B cell (primary cell): ENCODE data around the gene LTB4R. TPM values are rescaled to one million over a fixed set of nuclear protein-coding genes. Genes with fewer than 3 reads are reported as not detected.

Source experiments
- ATAC-seq: fragments of 200-7000 bp; cut with Tn5 transposase; one replicate; pipeline ENCODE4 v1.10.0; 2021; ENCODE audit warnings: low read depth, mild to moderate bottlenecking, moderate number of reproducible peaks, moderate library complexity
- CTCF ChIA-PET: fragments of 350-600 bp; sonication (Branson Sonifier 250); formaldehyde crosslinking; loops from one replicate; lab custom pipeline; 2021; ENCODE audit warnings: antibody characterized with exemption, inconsistent platforms; lab: Charles Lee
- POLR2A ChIA-PET: fragments of 350-600 bp; sonication (Branson Sonifier 250); formaldehyde crosslinking; loops from one replicate; lab custom pipeline; 2021; ENCODE audit warnings: antibody characterized with exemption; lab: Charles Lee
- DNase-seq: peaks from one replicate; pipeline ENCODE4 v3.0.0; 2013
- H2AFZ ChIP-seq: 2 replicates; pipeline ENCODE4 v1.6.1; 2012; ENCODE audit warnings: mild to moderate bottlenecking, low read depth, low read length; ENCODE audit not compliant: insufficient read depth, poor library complexity, severe bottlenecking
- H3K27ac ChIP-seq, 2 donors: 1 replicate in 1 of 2; 2 replicates in 1 of 2; pipeline ENCODE4 v1.5.1; 2012 to 2013; ENCODE audit warnings: low read length in 2 of 2, mild to moderate bottlenecking in 2 of 2, moderate library complexity in 1 of 2
- H3K27me3 ChIP-seq, 4 experiments: fragments of 200-600 bp in 1 of 4; sonication (generic) in 1 of 4; replicated peaks in 1 of 4; 1 replicate in 2 of 4; 2 replicates in 2 of 4; pipeline versions ENCODE4 v1.6.1 to v1.7.0; 2013 to 2016; ENCODE audit warnings: low read length in 3 of 4, mild to moderate bottlenecking in 2 of 4, mixed read lengths in 1 of 4, moderate library complexity in 1 of 4; ENCODE audit not compliant: insufficient read depth in 4 of 4, control insufficient read depth in 3 of 4; ENCODE audit errors: control extremely low read depth in 1 of 4
- H3K36me3 ChIP-seq, 2 experiments: replicated peaks in 1 of 2; 1 replicate in 1 of 2; 2 replicates in 1 of 2; pipeline versions ENCODE4 v1.6.1 to v1.7.1; 2013; ENCODE audit warnings: low read length in 1 of 2; ENCODE audit not compliant: insufficient read depth in 2 of 2, control insufficient read depth in 1 of 2; ENCODE audit errors: control extremely low read depth in 1 of 2, extremely low read depth in 1 of 2
- H3K4me1 ChIP-seq, 2 donors: fragments of 200-600 bp in 1 of 2; sonication (generic) in 1 of 2; 1 replicate in 1 of 2; 2 replicates in 1 of 2; pipeline versions ENCODE4 v1.5.1 to v1.6.1; 2013 to 2017; ENCODE audit warnings: low read length in 2 of 2; ENCODE audit not compliant: control insufficient read depth in 2 of 2, insufficient read depth in 2 of 2
- H3K4me2 ChIP-seq: replicated peaks from 2 replicates; pipeline ENCODE3; 2012; ENCODE audit warnings: mild to moderate bottlenecking, low read depth, low read length; ENCODE audit not compliant: poor library complexity, severe bottlenecking
- H3K4me3 ChIP-seq, 5 experiments: fragments of 200-600 bp in 1 of 5; sonication (generic) in 1 of 5; 1 replicate in 3 of 5; 2 replicates in 2 of 5; pipeline versions ENCODE4 v1.5.1 to v1.7.0; 2011 to 2016; ENCODE audit warnings: low read length in 4 of 5, mild to moderate bottlenecking in 4 of 5, low read depth in 2 of 5, control low read depth in 1 of 5, moderate library complexity in 1 of 5; ENCODE audit not compliant: insufficient read depth in 1 of 5; ENCODE audit errors: control extremely low read depth in 1 of 5, extremely low read depth in 1 of 5
- H3K79me2 ChIP-seq: fragments of 200-600 bp; sonication (generic); one replicate; pipeline ENCODE4 v1.6.0; 2016; ENCODE audit warnings: low read length; ENCODE audit not compliant: control insufficient read depth, insufficient read depth
- H3K9ac ChIP-seq: fragments of 200-600 bp; sonication (generic); 2 replicates; pipeline ENCODE4 v1.6.1; 2017; ENCODE audit warnings: mild to moderate bottlenecking, low read length, moderate library complexity
- H3K9me3 ChIP-seq, 3 donors: one replicate each; pipeline versions ENCODE4 v1.6.1 to v1.7.1; 2013; ENCODE audit warnings: low read length in 2 of 3; ENCODE audit not compliant: control insufficient read depth in 2 of 3, insufficient read depth in 1 of 3; ENCODE audit errors: control extremely low read depth in 1 of 3
- H4K20me1 ChIP-seq: 2 replicates; pipeline ENCODE4 v1.6.0; 2012; ENCODE audit warnings: mild to moderate bottlenecking, low read length; ENCODE audit not compliant: insufficient read depth, control insufficient read depth, poor library complexity, severe bottlenecking
- H3K27ac Mint-ChIP-seq: one replicate; pipeline ENCODE4 v1.8.0; 2021; ENCODE audit warnings: mixed read lengths
- H3K27me3 Mint-ChIP-seq: one replicate; pipeline ENCODE4 v1.8.0; 2021; ENCODE audit warnings: mixed read lengths
- H3K4me1 Mint-ChIP-seq: one replicate; pipeline ENCODE4 v1.8.0; 2021; ENCODE audit warnings: mixed read lengths
- H3K4me3 Mint-ChIP-seq: one replicate; pipeline ENCODE4 v1.8.0; 2021; ENCODE audit warnings: mixed read lengths
- H3K9me3 Mint-ChIP-seq: one replicate; pipeline ENCODE4 v1.8.0; 2022; ENCODE audit warnings: mixed read lengths; ENCODE audit not compliant: insufficient read depth
- EZH2 ChIP-seq: IDR thresholded peaks from 2 replicates; pipeline ENCODE4 v1.6.1; 2012; ENCODE audit warnings: borderline replicate concordance, low read depth, mild to moderate bottlenecking, moderate library complexity, low read length; ENCODE audit not compliant: insufficient read depth, poor library complexity, severe bottlenecking
- WGBS: methylation state at CpG from one replicate; pipeline ENCODE4 v1.1.5; 2013; ENCODE audit warnings: missing lambda C conversion rate; ENCODE audit not compliant: insufficient coverage; 5-methylcytosine and 5-hydroxymethylcytosine counted together
- intact Hi-C: fragments of 100-400 bp; cut with micrococcal nuclease; formaldehyde crosslinking; loops from one replicate; pipeline ENCODE4 v1.10.0; 2022
- polyA plus RNA-seq: library from polyadenylated mRNA; depleted of rRNA; stranded (reverse); fragments of >200 nt; gene quantifications from 2 replicates; pipeline ENCODE4 v1.2.3, GENCODE V29; 2012
- total RNA-seq, 2 donors: library from RNA; stranded (reverse); fragments of 120-200 nt in 1 of 2; gene quantifications; 1 replicate in 1 of 2; 2 replicates in 1 of 2; pipeline versions ENCODE4 v1.2.3 to v1.2.4, GENCODE V29; 2013 to 2022
- TF ChIP-seq, protein P1 (sequence below): fragments of 200-600 bp; IDR thresholded peaks from one replicate; pipeline ENCODE4 v1.8.0; 2022; ENCODE audit warnings: antibody characterized with exemption, mild to moderate bottlenecking

Gene LTB4R
- total and polyA plus RNA-seq, 2 donors (not counting 1 experiment from before 2014, with no cell fraction given) = 8.8 to 19.1 TPM

DNA sequence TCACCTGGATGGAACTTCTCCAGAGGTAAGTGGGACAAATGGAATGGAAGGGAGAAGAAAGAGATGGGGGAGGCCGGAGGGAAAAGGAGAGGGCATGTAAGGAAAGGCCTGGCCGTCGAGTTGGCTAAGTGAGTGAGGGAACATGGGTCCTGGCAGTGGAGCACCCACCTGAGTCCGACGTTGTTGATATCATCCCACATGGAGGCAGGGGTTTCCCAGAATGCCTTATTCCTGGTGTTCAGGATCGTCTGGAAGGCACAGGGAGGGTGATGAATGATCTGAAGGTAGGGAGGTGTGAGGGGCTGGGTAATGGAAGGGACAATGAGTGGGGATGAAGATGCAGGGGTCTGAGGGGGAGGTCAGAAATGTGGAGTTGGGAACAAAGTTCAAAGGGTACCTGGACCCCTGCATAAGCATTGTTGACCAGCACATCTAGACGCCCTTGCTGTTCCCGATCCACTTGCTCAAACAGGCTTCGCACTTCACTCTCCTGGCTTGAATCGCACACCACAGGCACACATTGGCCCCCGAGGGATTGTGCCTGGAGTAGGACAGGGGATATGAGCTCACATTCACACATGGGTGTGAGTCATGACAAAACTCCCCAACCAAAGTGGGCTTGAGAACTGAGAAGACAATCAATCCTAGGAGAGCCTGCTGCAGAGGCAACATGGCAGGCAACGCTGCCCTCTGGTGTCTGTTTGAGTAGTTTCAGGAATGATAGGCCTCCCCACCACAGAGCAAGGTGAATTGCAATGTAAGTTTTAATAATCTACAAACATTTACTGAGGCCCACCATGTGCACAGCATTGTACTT, 14.8 kb upstream of the LTB4R start:
- TF ChIP-seq, protein P1, sequence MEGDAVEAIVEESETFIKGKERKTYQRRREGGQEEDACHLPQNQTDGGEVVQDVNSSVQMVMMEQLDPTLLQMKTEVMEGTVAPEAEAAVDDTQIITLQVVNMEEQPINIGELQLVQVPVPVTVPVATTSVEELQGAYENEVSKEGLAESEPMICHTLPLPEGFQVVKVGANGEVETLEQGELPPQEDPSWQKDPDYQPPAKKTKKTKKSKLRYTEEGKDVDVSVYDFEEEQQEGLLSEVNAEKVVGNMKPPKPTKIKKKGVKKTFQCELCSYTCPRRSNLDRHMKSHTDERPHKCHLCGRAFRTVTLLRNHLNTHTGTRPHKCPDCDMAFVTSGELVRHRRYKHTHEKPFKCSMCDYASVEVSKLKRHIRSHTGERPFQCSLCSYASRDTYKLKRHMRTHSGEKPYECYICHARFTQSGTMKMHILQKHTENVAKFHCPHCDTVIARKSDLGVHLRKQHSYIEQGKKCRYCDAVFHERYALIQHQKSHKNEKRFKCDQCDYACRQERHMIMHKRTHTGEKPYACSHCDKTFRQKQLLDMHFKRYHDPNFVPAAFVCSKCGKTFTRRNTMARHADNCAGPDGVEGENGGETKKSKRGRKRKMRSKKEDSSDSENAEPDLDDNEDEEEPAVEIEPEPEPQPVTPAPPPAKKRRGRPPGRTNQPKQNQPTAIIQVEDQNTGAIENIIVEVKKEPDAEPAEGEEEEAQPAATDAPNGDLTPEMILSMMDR = peak; percentile 83
- TF ChIP-seq EZH2 = no peak
- 88% methylated on average over 8 of the region's 12 CpGs for WGBS
- Mint-ChIP-seq H3K4me1 (peaks cover 46% of the 10 kb centered on the region), H3K27me3 (no peaks in the 10 kb centered on the region), H3K27ac (peak overlapping the region; percentile 85), H3K9me3 (no peaks in the 10 kb centered on the region), H3K4me3 (peak overlapping the region; percentile 44)
- Histone ChIP-seq H3K79me2 (peaks cover 44% of the 10 kb centered on the region), H2AFZ (no peak overlapping the region), H3K9ac (no peak overlapping the region), H3K9me3 (no peaks in the 10 kb centered on the region), H3K27me3 (no peaks in the 10 kb centered on the region), H3K36me3 (peaks cover 4 to 38% of the 10 kb centered on the region in 2 experiments), H3K4me3 (no peak overlapping the region), H3K27ac (peak overlapping the region; percentile 42 to 76), H3K4me2 (peak overlapping the region; percentile 17), H3K4me1 (peaks cover 30 to 41% of the 10 kb centered on the region in 2 donors), H4K20me1 (peaks cover 6% of the 10 kb centered on the region)
- ATAC-seq (peak; percentile 64), DNase-seq (peak; percentile 86)
- intact Hi-C loops = loop anchor here (1.0 to 5.0 kb wide), 6 partner anchors 17 to 182 kb away; partner anchors contain the start of genes DCAF11, MDP1, NRL and RABGGTA
- ChIA-PET CTCF (interaction anchor here (0.7 to 10.9 kb wide), 27 partner anchors 7 to 238 kb away, joined by 3 to 254 read pairs (median 7); partner anchors contain the start of genes CHMP4A, CIDEB, DCAF11 and IPO4), POLR2A (interaction anchor here (1.1 to 4.1 kb wide), 6 partner anchors 9 to 54 kb away, joined by 3 to 47 read pairs (median 4); partner anchors contain the start of genes LTB4R, LTB4R2, RABGGTA and TINF2)
